MM.1S (cell line): ENCODE measurements around the gene KCNMA1.

Source experiments
- DNase-seq: peaks from one replicate; pipeline ENCODE4 v3.0.0-alpha.2; 2015
- H2AFZ ChIP-seq: fragments of 300-600 bp; sonication (generic); 2 replicates; pipeline ENCODE4 v1.6.0; 2016; ENCODE audit warnings: antibody characterized with exemption, low read length
- H3F3A ChIP-seq: fragments of 300-600 bp; sonication (generic); 2 replicates; pipeline ENCODE4 v1.6.1; 2016; ENCODE audit warnings: mild to moderate bottlenecking, antibody characterized with exemption, low read length, moderate library complexity, mixed read lengths; ENCODE audit not compliant: insufficient read depth
- H3K27ac ChIP-seq: fragments of 300-600 bp; sonication (generic); 2 replicates; pipeline ENCODE4 v1.5.1; 2016; ENCODE audit warnings: mild to moderate bottlenecking, low read length
- H3K27me3 ChIP-seq: fragments of 300-600 bp; sonication (generic); replicated peaks from 2 replicates; pipeline ENCODE4 v1.6.0; 2016; ENCODE audit warnings: low read length; ENCODE audit not compliant: insufficient read depth
- H3K36me3 ChIP-seq: fragments of 300-600 bp; sonication (generic); replicated peaks from 2 replicates; pipeline ENCODE4 v1.6.1; 2016; ENCODE audit warnings: mild to moderate bottlenecking, low read length, mixed read lengths; ENCODE audit not compliant: insufficient read depth
- H3K4me1 ChIP-seq: fragments of 300-600 bp; sonication (generic); 2 replicates; pipeline ENCODE4 v1.6.1; 2016; ENCODE audit warnings: low read length, mixed read lengths
- H3K4me2 ChIP-seq: fragments of 300-600 bp; sonication (generic); 2 replicates; pipeline ENCODE4 v1.6.0; 2016; ENCODE audit warnings: low read depth, low read length
- H3K4me3 ChIP-seq: fragments of 300-600 bp; sonication (generic); 2 replicates; pipeline ENCODE4 v1.5.1; 2016; ENCODE audit warnings: low read length, mixed read lengths
- H3K79me2 ChIP-seq: fragments of 300-600 bp; sonication (generic); 2 replicates; pipeline ENCODE4 v1.6.1; 2016; ENCODE audit warnings: mixed run types, low read length, mixed read lengths
- H3K9ac ChIP-seq: fragments of 300-600 bp; sonication (generic); 2 replicates; pipeline ENCODE4 v1.6.1; 2016; ENCODE audit warnings: low read length, mixed read lengths
- H3K9me2 ChIP-seq: fragments of 300-600 bp; sonication (generic); replicated peaks from 2 replicates; pipeline ENCODE4 v1.6.1; 2016; ENCODE audit warnings: mild to moderate bottlenecking, low read length, mixed read lengths; ENCODE audit not compliant: insufficient read depth
- H3K9me3 ChIP-seq: fragments of 300-600 bp; sonication (generic); replicated peaks from 2 replicates; pipeline ENCODE4 v1.6.1; 2016; ENCODE audit warnings: mild to moderate bottlenecking, low read length, mixed read lengths; ENCODE audit not compliant: insufficient read depth
- H4K20me1 ChIP-seq: fragments of 300-600 bp; sonication (generic); 2 replicates; pipeline ENCODE4 v1.6.1; 2016; ENCODE audit warnings: mild to moderate bottlenecking, low read length, moderate library complexity, mixed read lengths; ENCODE audit not compliant: insufficient read depth
- EZH2 ChIP-seq: fragments of 300-600 bp; sonication (generic); optimal IDR thresholded peaks from 2 replicates; pipeline ENCODE3; 2017; ENCODE audit warnings: low read depth, mild to moderate bottlenecking, antibody characterized with exemption, low read length, mixed read lengths
- EZH2phosphoT487 ChIP-seq: fragments of 300-600 bp; sonication (generic); IDR thresholded peaks from 2 replicates; pipeline ENCODE4 v1.6.1; 2018; ENCODE audit warnings: antibody characterized with exemption, low read length
- TF ChIP-seq, protein P1 (sequence below): fragments of 300-600 bp; sonication (generic); IDR thresholded peaks from 2 replicates; pipeline ENCODE4 v1.5.1; 2016; ENCODE audit warnings: antibody characterized with exemption, low read length, mixed read lengths

Gene KCNMA1

GRCh38 chr10:77428691-77429395 lies 208.8 kb downstream of the KCNMA1 start:
- Histone ChIP-seq H3F3A (no peaks in the 10 kb centered on the region), H3K27ac (no peak overlapping the region), H3K4me2 (no peak overlapping the region), H2AFZ (no peak overlapping the region), H3K9me3 (no peaks in the 10 kb centered on the region), H3K9me2 (no peaks in the 10 kb centered on the region), H4K20me1 (no peaks in the 10 kb centered on the region), H3K36me3 (no peaks in the 10 kb centered on the region), H3K4me1 (no peaks in the 10 kb centered on the region), H3K27me3 (no peaks in the 10 kb centered on the region), H3K4me3 (no peak overlapping the region), H3K9ac (no peak overlapping the region), H3K79me2 (no peaks in the 10 kb centered on the region)
- TF ChIP-seq EZH2phosphoT487 (no peak), EZH2 (no peak)
- TF ChIP-seq, protein P1, sequence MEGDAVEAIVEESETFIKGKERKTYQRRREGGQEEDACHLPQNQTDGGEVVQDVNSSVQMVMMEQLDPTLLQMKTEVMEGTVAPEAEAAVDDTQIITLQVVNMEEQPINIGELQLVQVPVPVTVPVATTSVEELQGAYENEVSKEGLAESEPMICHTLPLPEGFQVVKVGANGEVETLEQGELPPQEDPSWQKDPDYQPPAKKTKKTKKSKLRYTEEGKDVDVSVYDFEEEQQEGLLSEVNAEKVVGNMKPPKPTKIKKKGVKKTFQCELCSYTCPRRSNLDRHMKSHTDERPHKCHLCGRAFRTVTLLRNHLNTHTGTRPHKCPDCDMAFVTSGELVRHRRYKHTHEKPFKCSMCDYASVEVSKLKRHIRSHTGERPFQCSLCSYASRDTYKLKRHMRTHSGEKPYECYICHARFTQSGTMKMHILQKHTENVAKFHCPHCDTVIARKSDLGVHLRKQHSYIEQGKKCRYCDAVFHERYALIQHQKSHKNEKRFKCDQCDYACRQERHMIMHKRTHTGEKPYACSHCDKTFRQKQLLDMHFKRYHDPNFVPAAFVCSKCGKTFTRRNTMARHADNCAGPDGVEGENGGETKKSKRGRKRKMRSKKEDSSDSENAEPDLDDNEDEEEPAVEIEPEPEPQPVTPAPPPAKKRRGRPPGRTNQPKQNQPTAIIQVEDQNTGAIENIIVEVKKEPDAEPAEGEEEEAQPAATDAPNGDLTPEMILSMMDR = peak; percentile 31
- DNase-seq = no peak

GRCh38 chr10:77424257-77424656 lies 213.4 kb downstream of the KCNMA1 start:
- TF ChIP-seq, protein P1 = no peak
- no peak for TF ChIP-seq EZH2phosphoT487
- TF ChIP-seq EZH2 = no peak
- Histone ChIP-seq H3K9me2 (no peaks in the 10 kb centered on the region), H3K9me3 (no peaks in the 10 kb centered on the region), H3F3A (no peaks in the 10 kb centered on the region), H3K27ac (no peak overlapping the region), H3K4me1 (no peaks in the 10 kb centered on the region), H3K36me3 (no peaks in the 10 kb centered on the region), H3K4me3 (no peak overlapping the region), H2AFZ (no peak overlapping the region), H3K27me3 (no peaks in the 10 kb centered on the region), H3K4me2 (no peak overlapping the region), H3K79me2 (no peaks in the 10 kb centered on the region), H3K9ac (no peak overlapping the region), H4K20me1 (no peaks in the 10 kb centered on the region)
- DNase-seq = no peak

- no peak overlapping the region for H3K4me2 ChIP-seq
- no peak for DNase-seq
- no peaks in the 10 kb centered on the region for H3K9me3 ChIP-seq
These were observed 214.9 kb downstream of the KCNMA1 start for GRCh38 chr10:77422491-77423338.

More at GRCh38 chr10:77422491-77423338, 214.9 kb downstream of the KCNMA1 start:
- Histone ChIP-seq H3K9me2 (no peaks in the 10 kb centered on the region), H3K9ac (no peak overlapping the region), H4K20me1 (no peaks in the 10 kb centered on the region), H3F3A (no peaks in the 10 kb centered on the region), H3K27me3 (no peaks in the 10 kb centered on the region), H3K79me2 (no peaks in the 10 kb centered on the region), H3K36me3 (no peaks in the 10 kb centered on the region), H3K4me3 (no peak overlapping the region), H2AFZ (no peak overlapping the region), H3K4me1 (no peaks in the 10 kb centered on the region), H3K27ac (no peak overlapping the region)
- TF ChIP-seq, protein P1 = no peak
- no peak for TF ChIP-seq EZH2
- no peak for TF ChIP-seq EZH2phosphoT487
